NCI-H2196 treated with DMSO at 0.1 percent for 48 hours (cell line): ENCODE data around the gene OXNAD1.

Source experiments
- DNase-seq: peaks from one replicate; lab custom pipeline; 2025; ENCODE audit not compliant: unreplicated experiment; lab: John Stamatoyannopoulos, UW

Gene OXNAD1

GRCh38 chr3:16326724-16327349 is 61.8 kb downstream of the OXNAD1 start:
- no peak for DNase-seq

DNA sequence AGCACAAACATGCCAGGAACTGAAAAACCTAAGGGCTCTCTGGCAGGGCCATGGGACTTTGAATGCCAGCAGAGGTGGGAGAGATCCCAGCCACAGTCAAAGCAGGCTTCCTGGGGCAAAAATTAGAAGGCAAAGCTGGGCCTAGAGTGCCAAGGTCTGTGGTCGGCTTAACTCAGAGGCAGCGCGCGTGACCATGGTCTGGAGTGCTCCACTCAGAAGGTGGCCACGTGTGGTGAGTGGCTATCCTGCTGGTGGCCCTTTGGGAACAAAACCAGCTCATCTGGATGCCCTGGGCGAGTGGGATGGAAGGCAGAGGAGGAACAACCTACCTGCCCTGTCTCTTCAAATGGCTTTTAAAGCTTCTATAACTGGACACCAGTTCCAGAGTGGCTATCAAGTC is 63.1 kb downstream of the OXNAD1 start:
- DNase-seq, result no peak

GRCh38 chr3:16329036-16329825 is 64.2 kb downstream of the OXNAD1 start:
- no peak for DNase-seq

DNA sequence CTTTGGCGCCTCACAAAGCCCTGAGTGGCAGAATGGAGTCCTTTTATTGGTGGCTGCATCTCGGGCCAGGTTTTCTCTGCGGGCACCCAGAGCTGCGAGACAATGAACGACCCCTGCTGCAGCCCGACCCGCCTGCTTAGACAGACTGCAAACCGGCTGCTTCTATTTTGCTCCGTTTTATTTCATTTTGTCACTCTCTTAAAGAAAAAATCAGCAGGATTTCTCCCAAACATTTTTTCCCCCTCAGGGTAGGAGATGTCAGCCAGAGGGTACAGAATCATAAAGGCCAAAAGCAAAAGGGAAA is 64.8 kb downstream of the OXNAD1 start:
- no peak for DNase-seq

DNA sequence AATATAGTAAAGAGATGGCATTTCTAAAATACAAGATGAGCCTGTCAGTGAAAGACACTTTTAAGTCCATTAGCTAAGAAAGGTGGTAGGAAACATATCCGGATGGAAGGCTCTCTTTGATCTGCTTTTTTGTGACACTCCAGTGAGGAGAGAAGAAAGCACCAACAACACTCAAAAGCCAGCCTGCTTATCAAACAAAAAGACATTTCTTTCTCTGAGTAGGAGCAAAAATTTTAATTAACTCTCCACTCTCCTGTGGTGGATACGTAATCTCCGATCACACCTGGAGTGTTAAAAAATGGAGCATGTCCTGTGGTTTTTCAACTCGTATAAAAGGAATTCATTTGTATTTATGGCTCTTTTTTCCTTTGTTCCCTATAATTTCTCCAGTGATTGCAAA is 65.3 kb downstream of the OXNAD1 start:
- no peak for DNase-seq

- DNase-seq, result no peak
These were observed 66.4 kb downstream of the OXNAD1 start for GRCh38 chr3:16331319-16331883.

DNA sequence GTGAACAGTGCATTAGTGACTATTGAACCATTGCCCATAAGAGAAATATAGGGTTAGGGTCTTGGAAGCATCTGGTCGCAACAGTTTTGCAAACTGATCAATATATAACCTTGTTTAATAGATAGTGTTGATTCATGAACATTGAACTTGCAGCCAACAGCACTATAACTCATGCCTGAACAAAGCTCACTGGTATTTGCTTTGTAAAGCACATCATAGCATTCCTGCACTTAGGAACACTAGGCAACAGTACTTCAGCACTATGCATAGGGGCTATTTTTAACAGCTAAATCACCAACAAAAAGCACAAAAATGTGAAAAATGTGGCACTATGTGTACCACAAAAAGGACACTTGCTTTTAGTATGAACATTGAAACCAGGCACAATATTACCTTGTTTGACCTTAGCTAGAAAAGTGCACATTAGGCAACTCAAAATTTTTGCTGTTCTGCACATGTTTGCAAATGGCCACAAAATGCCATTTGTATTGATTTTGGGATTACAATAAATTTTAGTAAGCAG is 68.0 kb downstream of the OXNAD1 start:
- DNase-seq, result no peak

DNA sequence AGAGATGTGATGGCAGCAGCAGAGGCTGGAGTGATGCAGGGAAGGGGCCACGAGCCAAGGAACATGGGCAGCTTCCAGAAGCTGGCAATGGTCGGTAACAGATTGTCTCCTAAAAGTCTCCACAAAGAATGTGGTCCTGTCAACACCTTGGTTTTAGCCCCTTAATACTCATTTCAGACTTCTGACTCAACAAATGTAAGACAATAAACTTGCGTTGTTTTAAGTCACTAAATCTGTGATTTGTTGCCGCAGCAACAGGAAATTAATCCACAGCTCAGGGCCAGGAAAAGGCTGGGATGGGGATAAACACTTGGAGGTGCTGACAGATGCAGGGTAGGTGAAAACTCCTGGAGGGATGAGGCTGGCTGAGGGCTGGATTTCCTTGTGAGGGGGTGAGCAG is 69.9 kb downstream of the OXNAD1 start:
- DNase-seq, result no peak

DNA sequence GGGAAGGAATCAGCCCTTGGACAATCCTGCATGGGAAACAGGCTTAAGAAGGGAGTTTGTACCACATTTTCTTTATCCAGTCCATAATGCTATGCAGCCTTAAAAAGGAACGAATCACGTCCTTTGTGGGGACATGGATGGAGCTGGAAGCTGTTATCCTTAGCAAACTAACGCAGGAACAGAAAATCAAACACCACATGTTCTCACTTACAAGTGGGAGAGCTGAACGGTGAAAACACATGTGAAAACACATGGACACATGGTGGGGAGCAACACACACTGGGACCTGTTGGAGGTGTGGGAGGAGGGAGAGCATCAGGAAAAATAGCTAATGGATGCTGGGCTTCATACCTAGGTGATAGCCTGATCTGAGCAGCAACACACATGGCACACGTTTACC is 70.3 kb downstream of the OXNAD1 start:
- no peak for DNase-seq

DNA sequence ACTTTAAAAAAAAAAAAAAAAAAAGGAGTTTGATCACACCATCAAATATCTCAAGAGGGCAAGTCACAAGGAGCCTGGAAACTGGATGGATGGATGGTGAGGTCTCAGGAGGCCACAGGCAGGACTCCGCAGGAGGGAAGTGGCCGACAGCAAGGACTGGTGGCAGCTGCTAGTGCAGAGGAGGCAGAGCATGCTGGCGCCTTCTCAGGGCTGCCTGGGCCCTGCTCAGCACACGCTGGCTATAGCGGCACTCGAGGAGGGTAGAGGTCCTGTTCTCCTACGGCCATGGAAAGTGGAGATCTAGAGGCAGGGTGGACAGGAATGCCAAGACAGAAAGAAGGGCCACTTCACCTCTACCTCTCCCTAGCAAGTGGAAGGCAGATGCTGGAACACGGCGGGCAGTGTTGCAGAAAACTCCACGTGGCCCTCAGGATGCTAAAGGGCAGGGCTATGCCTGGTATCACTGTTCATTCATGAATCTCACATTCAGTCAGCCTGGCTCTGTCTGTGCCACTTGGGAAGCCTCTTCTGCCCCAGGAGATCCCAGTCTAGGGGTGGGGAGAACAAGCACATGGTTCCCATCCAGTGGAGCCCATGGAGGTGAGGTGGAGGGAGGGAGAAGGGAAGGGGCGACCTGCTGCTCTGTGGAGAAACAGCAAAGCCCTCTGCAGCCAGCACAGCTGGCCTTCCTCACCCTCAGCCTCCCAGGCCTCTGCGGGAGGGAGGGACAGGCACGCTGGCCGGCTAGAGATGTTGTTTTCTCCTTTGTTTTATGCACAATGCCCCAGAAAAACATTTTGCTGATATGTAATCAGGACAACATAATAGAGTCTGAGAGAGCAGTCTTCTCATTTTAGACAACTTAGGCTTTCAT is 71.0 kb downstream of the OXNAD1 start:
- DNase-seq, result no peak

- no peak for DNase-seq
These were observed 71.8 kb downstream of the OXNAD1 start for GRCh38 chr3:16336825-16337224.

GRCh38 chr3:16337856-16338540 is 73.0 kb downstream of the OXNAD1 start:
- no peak for DNase-seq

- no peak for DNase-seq
These were observed 74.0 kb downstream of the OXNAD1 start for GRCh38 chr3:16338999-16339398.

DNA sequence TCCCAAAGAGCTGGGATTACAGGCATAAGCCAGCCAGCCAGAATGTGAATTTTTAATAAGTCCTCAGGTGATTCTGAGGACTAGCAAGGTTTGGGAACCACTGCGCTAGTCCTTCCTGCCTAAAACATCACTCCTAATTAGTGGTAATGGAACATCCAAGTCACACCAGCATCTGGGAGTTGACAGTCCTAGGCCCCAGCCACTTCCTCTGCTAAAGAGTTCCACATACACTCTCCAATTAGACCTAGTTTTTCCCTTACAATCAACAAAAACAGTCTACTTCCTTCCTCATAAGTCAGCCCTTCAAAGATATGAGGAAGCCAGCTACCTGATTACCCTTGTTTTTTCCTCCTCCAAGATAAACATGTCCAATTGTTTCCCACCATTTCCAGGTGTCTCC is 78.1 kb downstream of the OXNAD1 start:
- DNase-seq, result no peak

- DNase-seq, result no peak
These were observed 81.5 kb downstream of the OXNAD1 start for GRCh38 chr3:16346413-16347081.

DNA sequence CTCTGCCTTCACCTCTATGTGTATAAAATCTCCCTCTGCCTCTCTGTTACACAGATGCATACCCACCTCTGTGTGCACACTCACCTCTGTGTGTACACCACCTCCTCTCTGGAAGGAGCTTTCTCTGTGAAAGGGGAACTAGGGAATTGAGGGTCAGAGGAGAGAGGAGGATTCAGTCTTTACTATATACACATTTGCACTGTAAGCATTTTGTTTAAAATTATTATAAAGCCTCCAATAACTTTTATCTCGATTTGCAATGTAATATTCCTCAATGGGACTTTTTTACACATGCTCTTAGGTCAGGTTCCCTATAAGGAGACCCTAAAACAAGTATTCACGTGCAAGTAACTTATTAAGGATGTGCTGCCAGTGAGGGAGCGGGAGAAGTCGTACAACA is 82.5 kb downstream of the OXNAD1 start:
- no peak for DNase-seq

- DNase-seq, result no peak
These were observed 85.1 kb downstream of the OXNAD1 start for GRCh38 chr3:16349986-16350596.

DNA sequence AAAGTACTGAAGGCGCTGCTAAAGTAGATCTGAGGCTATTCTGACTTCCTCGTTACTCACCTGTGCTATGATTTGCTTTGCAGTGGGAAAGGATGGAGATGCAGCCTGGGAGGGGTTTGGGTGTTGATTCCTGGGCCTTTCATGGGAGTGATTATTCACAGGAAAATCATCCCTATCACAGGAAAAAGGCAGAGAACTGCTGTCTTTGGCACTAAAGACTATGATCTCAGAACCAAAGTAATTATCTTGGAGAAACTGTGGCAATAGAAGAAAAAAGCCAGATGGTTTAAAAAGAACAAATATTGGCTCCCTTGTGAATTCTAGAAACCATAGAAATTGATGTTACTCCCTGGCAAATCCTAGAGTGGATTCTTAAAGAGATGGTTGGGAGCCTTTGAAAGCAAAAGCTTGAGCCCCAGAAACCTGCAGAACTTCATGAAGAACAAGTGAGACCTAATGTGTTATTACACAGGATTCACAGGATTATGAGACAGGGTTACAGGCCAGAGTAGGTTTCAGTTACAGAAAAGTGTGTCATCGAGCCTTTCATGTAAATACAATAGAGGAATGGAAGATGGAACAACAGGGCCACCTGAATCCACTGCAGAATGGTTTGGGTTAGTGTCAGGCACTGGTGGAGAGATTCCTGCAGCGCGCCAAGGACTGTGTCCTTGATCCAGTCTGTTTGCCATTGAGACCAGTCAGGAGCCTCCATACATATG is 85.7 kb downstream of the OXNAD1 start:
- no peak for DNase-seq

DNA sequence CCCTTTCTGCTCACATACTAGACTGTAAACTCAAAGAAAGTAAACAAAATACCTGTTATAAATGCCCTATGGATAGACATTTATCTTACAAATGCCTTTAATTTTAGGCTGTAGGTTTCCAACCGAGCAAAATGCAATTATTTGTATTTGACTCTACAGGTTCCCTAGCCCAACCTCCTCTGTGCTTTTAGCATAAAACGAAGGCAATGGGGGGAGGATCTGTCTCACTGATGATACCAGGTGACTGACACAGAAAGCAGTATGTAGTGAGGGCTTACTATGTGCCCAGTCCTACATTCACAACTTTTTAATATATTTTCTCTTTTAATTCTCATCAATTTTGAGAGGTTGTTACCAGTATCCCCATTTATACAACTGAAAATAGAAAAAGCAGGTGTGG is 87.4 kb downstream of the OXNAD1 start:
- no peak for DNase-seq
